Activated CD8-positive, alpha-beta memory T cell treated with anti-CD3 and anti-CD28 coated beads for 1 hour (primary cell): ENCODE measurements around the gene GOLGA6L10.
"Not testable (repeated sequence)": the region's sequence is repeated elsewhere in the genome, so short reads cannot be mapped to it uniquely, and the experiment has no call there.

Source experiments
- DNase-seq, 2 donors: peaks; one replicate each; pipeline ENCODE4 v3.0.0-alpha.2; 2020; ENCODE audit warnings: low read depth in 1 of 2; ENCODE audit errors: extremely low read depth in 1 of 2

The GOLGA6L10 gene

GRCh38 chr15:82349375-82349774, at the start of gene GOLGA6L10:
GOLGA6L10 (minus strand) TSS chr15:82349475; CDS start chr15:82349375, 100 bp downstream.
- DNase-seq = not testable (repeated sequence)

- no peak for DNase-seq
Measured at GRCh38 chr15:82398785-82399184, 49.5 kb upstream of the GOLGA6L10 start.

GRCh38 chr15:82397817-82398216, 48.5 kb upstream of the GOLGA6L10 start:
- DNase-seq = no peak

GRCh38 chr15:82395788-82396187, 46.5 kb upstream of the GOLGA6L10 start:
- DNase-seq = not testable (repeated sequence)

- no peak for DNase-seq
Measured at GRCh38 chr15:82393671-82394070, 44.4 kb upstream of the GOLGA6L10 start.

- not testable (repeated sequence) for DNase-seq
Measured at GRCh38 chr15:82392077-82392476, 42.8 kb upstream of the GOLGA6L10 start.

- not testable (repeated sequence) for DNase-seq
Measured at GRCh38 chr15:82390152-82390551, 40.9 kb upstream of the GOLGA6L10 start.

GRCh38 chr15:82387209-82387608, 37.9 kb upstream of the GOLGA6L10 start:
- not testable (repeated sequence) for DNase-seq

- DNase-seq = not testable (repeated sequence)
Measured at GRCh38 chr15:82381330-82381955, 32.2 kb upstream of the GOLGA6L10 start.

- DNase-seq = not testable (repeated sequence)
Measured at GRCh38 chr15:82379552-82379951, 30.3 kb upstream of the GOLGA6L10 start.

- not testable (repeated sequence) for DNase-seq
Measured at GRCh38 chr15:82373661-82374060, 24.4 kb upstream of the GOLGA6L10 start.

GRCh38 chr15:82371656-82372055, 22.4 kb upstream of the GOLGA6L10 start:
- no peak for DNase-seq

- DNase-seq = not testable (repeated sequence)
Measured at GRCh38 chr15:82367790-82368189, 18.5 kb upstream of the GOLGA6L10 start.

GRCh38 chr15:82365692-82366323, 16.5 kb upstream of the GOLGA6L10 start:
- peak in 1 of 2 donors; percentile 6 for DNase-seq

- not testable (repeated sequence) for DNase-seq
Measured at GRCh38 chr15:82364548-82364947, 15.3 kb upstream of the GOLGA6L10 start.

- DNase-seq = not testable (repeated sequence)
Measured at GRCh38 chr15:82362790-82363189, 13.5 kb upstream of the GOLGA6L10 start.

GRCh38 chr15:82360618-82361017, 11.3 kb upstream of the GOLGA6L10 start:
- DNase-seq = not testable (repeated sequence)

GRCh38 chr15:82355055-82355454, 5.8 kb upstream of the GOLGA6L10 start:
- DNase-seq = not testable (repeated sequence)

GRCh38 chr15:82354546-82354945, 5.3 kb upstream of the GOLGA6L10 start:
- DNase-seq = not testable (repeated sequence)

GRCh38 chr15:82347645-82348044, 1.6 kb downstream of the GOLGA6L10 start:
- DNase-seq = not testable (repeated sequence)

GRCh38 chr15:82345176-82345575, 4.1 kb downstream of the GOLGA6L10 start:
- DNase-seq = not testable (repeated sequence)

- not testable (repeated sequence) for DNase-seq
Measured at GRCh38 chr15:82344421-82344820, 4.9 kb downstream of the GOLGA6L10 start.
